MCF 10A (cell line): Measurements from ENCODE around the gene TMEM202. TPM values are rescaled to one million over a fixed set of nuclear protein-coding genes. Genes with fewer than 3 reads are reported as not detected.

Experiments used
- Bru-seq: library from RNA; stranded (reverse); fragments of 400-500 nt; gene quantifications from one replicate; lab custom pipeline; 2021; lab: Mats Ljungman, UMichigan
- BruChase-seq, 2 experiments: library from RNA; stranded (reverse); fragments of 400-500 nt; gene quantifications; one replicate each; lab custom pipeline; 2021; lab: Mats Ljungman, UMichigan
- BruUV-seq: library from RNA; stranded (reverse); fragments of 400-500 nt; replicated peaks from 2 replicates; lab custom pipeline; 2021; lab: Mats Ljungman, UMichigan
- CTCF ChIA-PET: fragments of 300-600 bp; sonication (Branson Sonifier 250); formaldehyde crosslinking; extraction: SDS; loops from one replicate; lab custom pipeline; 2021; ENCODE audit warnings: antibody characterized with exemption, inconsistent platforms; lab: Yijun Ruan, JAX
- POLR2A ChIA-PET: fragments of 300-600, 350-650 bp; sonication (Branson Sonifier 250); formaldehyde crosslinking; extraction: SDS; loops from one replicate; lab custom pipeline; 2020; ENCODE audit warnings: antibody characterized with exemption, inconsistent platforms; lab: Yijun Ruan, JAX
- DNase-seq: peaks from one replicate; pipeline ENCODE4 v3.0.0-alpha.2; 2018; ENCODE audit not compliant: unreplicated experiment
- H3K27ac Mint-ChIP-seq: one replicate; pipeline ENCODE4 v1.8.0; 2022; ENCODE audit warnings: mild to moderate bottlenecking, low read depth, mixed read lengths; ENCODE audit not compliant: unreplicated experiment
- H3K27me3 Mint-ChIP-seq: one replicate; pipeline ENCODE4 v1.8.0; 2022; ENCODE audit warnings: mixed read lengths; ENCODE audit not compliant: insufficient read depth, unreplicated experiment
- H3K36me3 Mint-ChIP-seq: one replicate; pipeline ENCODE4 v1.8.0; 2022; ENCODE audit warnings: mild to moderate bottlenecking, moderate library complexity, mixed read lengths; ENCODE audit not compliant: insufficient read depth, unreplicated experiment
- H3K4me1 Mint-ChIP-seq: one replicate; pipeline ENCODE4 v1.8.0; 2022; ENCODE audit warnings: mixed read lengths; ENCODE audit not compliant: insufficient read depth, unreplicated experiment
- H3K4me3 Mint-ChIP-seq: one replicate; pipeline ENCODE4 v1.8.0; 2022; ENCODE audit warnings: mild to moderate bottlenecking, moderate library complexity, mixed read lengths; ENCODE audit not compliant: unreplicated experiment
- H3K9me3 Mint-ChIP-seq: one replicate; pipeline ENCODE4 v1.8.0; 2022; ENCODE audit warnings: mixed read lengths; ENCODE audit not compliant: unreplicated experiment
- CTCF ChIP-seq: fragments of 200-600 bp; IDR thresholded peaks from one replicate; pipeline ENCODE4 v1.8.0; 2022; ENCODE audit warnings: antibody characterized with exemption, mild to moderate bottlenecking; ENCODE audit not compliant: unreplicated experiment
- intact Hi-C: fragments of 100-400 bp; cut with micrococcal nuclease; formaldehyde crosslinking; loops from 2 replicates; pipeline ENCODE4 v1.14.1; 2022
- long read RNA-seq: library from polyadenylated mRNA; stranded (forward); transcript quantifications from one replicate; pipeline ENCODE4 v2.0.0, GENCODE V29; 2022
- total RNA-seq: library from RNA; stranded (reverse); gene quantifications from 2 replicates; pipeline ENCODE4 v1.2.3, GENCODE V29; 2022

TMEM202 gene, protein sequence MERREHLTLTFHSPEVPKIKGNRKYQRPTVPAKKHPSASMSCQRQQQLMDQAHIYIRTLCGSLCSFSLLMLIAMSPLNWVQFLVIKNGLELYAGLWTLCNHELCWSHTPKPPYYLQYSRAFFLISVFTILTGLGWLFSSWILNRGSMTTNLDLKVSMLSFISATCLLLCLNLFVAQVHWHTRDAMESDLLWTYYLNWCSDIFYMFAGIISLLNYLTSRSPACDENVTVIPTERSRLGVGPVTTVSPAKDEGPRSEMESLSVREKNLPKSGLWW
- total RNA-seq, result not detected in 2 replicates
- not detected for Bru-seq, nascent RNA
- BruChase-seq, experiment 1, labeled RNA remaining after a 6-hour chase, result percentile 12 among the genes with signal in this experiment
- percentile 8 among the genes with signal in this experiment for BruChase-seq, experiment 2, labeled RNA remaining after a 2-hour chase
- long read RNA-seq, result 0 reads

- no peak for DNase-seq
- Mint-ChIP-seq H3K27me3 (peaks cover 46% of the 10 kb centered on the region), H3K9me3 (no peaks in the 10 kb centered on the region), H3K27ac (no peak within 1 kb of the TSS), H3K4me1 (no peaks in the 10 kb centered on the region), H3K36me3 (no peaks in the 10 kb centered on the region), H3K4me3 (no peak within 1 kb of the TSS)
- CTCF ChIA-PET, result no interaction called here
- no peak for TF ChIP-seq CTCF
- intact Hi-C loops, result no loop called here
- BruUV-seq, result no TSS peak
- POLR2A ChIA-PET, result no interaction called here
Measured at GRCh38 chr15:72397796-72398588, at the start of gene TMEM202. TSS of gene TMEM202 (plus strand) at chr15:72398305. CDS start at chr15:72398327, 22 bp downstream.

DNA sequence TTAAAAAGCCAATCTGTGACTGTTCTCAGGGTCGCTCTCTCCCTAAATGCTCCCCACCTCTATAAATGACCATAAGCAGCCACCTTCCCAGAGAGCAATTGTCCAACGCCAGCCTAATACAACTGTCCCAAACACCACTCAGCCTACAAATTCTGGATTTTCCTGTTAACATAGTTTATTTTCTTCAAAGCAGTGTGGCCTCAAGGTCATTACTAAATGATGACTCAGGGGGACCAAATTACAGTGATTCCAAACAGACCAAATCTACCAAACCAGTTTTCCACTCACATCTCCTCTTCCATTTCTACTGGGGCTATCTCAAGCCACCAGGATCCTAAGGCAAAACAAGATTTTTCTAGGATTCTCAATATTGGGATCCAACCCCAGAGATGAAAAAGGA, 44.8 kb upstream of the TMEM202 start:
- BruUV-seq, result no TSS peak
- H3K36me3 Mint-ChIP-seq, result peaks cover 63% of the 10 kb centered on the region
- peak overlapping the region; percentile 10 for H3K27ac Mint-ChIP-seq
- H3K4me1 Mint-ChIP-seq, result peaks cover under 1% of the 10 kb centered on the region
- no peak for TF ChIP-seq CTCF
- no peak overlapping the region for H3K4me3 Mint-ChIP-seq
- H3K27me3 Mint-ChIP-seq, result no peaks in the 10 kb centered on the region
- intact Hi-C loops, result no loop called here
- ChIA-PET CTCF (no interaction called here), POLR2A (interaction anchor here (0.9 to 1.4 kb wide), 2 partner anchors 131 kb away, joined by 3 read pairs; no protein-coding TSS in a partner anchor)
- H3K9me3 Mint-ChIP-seq, result no peaks in the 10 kb centered on the region
- DNase-seq, result no peak

GRCh38 chr15:72354496-72354895, 43.6 kb upstream of the TMEM202 start:
- peaks cover 11% of the 10 kb centered on the region for H3K4me1 Mint-ChIP-seq
- TF ChIP-seq CTCF, result no peak
- DNase-seq, result no peak
- H3K36me3 Mint-ChIP-seq, result peaks cover 62% of the 10 kb centered on the region
- BruUV-seq, result no TSS peak
- H3K9me3 Mint-ChIP-seq, result no peaks in the 10 kb centered on the region
- H3K27ac Mint-ChIP-seq, result no peak overlapping the region
- ChIA-PET POLR2A (interaction anchor here (1.4 kb wide), 1 partner anchor 132 kb away, joined by 3 read pairs; no protein-coding TSS in a partner anchor), CTCF (no interaction called here)
- H3K4me3 Mint-ChIP-seq, result no peak overlapping the region
- intact Hi-C loops, result no loop called here
- no peaks in the 10 kb centered on the region for H3K27me3 Mint-ChIP-seq

DNA sequence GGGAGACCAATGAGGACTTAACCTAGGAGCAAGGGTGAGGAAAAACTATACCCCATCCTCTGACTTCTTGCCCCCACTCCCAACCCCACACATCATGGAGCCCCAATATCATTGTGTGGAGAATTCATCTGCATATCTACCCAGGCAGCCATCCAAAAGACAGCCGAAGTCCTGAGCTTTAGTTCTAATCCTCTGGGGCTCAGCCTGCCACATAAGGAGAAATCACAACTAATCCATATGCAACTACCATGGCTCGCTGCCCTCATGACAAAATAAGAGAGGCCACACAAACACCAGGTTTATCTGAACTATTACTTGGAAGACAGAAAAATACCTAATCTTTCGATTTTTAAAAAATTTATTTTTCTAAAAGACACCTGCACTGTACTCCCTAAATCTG, 40.0 kb upstream of the TMEM202 start:
- peak overlapping the region; percentile 5 for H3K4me3 Mint-ChIP-seq
- ChIA-PET CTCF (no interaction called here), POLR2A (interaction anchor here (0.9 to 2.0 kb wide), 4 partner anchors 11 to 117 kb away, joined by 3 to 8 read pairs (median 4); partner anchors contain the start of gene ARIH1)
- no peaks in the 10 kb centered on the region for H3K9me3 Mint-ChIP-seq
- H3K36me3 Mint-ChIP-seq, result peaks cover 28% of the 10 kb centered on the region
- no peak for DNase-seq
- peaks cover 11% of the 10 kb centered on the region for H3K4me1 Mint-ChIP-seq
- no TSS peak for BruUV-seq
- H3K27me3 Mint-ChIP-seq, result no peaks in the 10 kb centered on the region
- intact Hi-C loops, result no loop called here
- H3K27ac Mint-ChIP-seq, result peak overlapping the region; percentile 37
- no peak for TF ChIP-seq CTCF
